GM23338 (cell line): ENCODE results near the gene NCKAP5. TPM values are rescaled to one million over a fixed set of nuclear protein-coding genes. Genes with fewer than 3 reads are reported as not detected.

Source experiments
- ATAC-seq: fragments of 200-7000 bp; cut with Tn5 transposase; 3 replicates; pipeline ENCODE4 v1.9.1; 2020
- DNase-seq: peaks from one replicate; pipeline ENCODE4 v3.0.0-alpha.2; 2015; ENCODE audit warnings: low spot score
- H2AFZ ChIP-seq: fragments of 200-600 bp; sonication (generic); 2 replicates; pipeline ENCODE4 v1.8.0; 2016; ENCODE audit warnings: antibody characterized with exemption, mild to moderate bottlenecking, moderate library complexity
- H3F3A ChIP-seq: fragments of 200-600 bp; sonication (generic); replicated peaks from 2 replicates; pipeline ENCODE4 v1.8.0; 2017; ENCODE audit warnings: antibody characterized with exemption, mixed run types, low read depth
- H3K27ac ChIP-seq: fragments of 200-600 bp; sonication (generic); 2 replicates; pipeline ENCODE4 v1.6.1; 2016; ENCODE audit warnings: low read depth
- H3K27me3 ChIP-seq: fragments of 200-600 bp; sonication (generic); 2 replicates; pipeline ENCODE4 v1.8.0; 2016; ENCODE audit warnings: mild to moderate bottlenecking, mixed run types, moderate library complexity; ENCODE audit not compliant: insufficient read depth
- H3K36me3 ChIP-seq: fragments of 200-600 bp; sonication (generic); 2 replicates; pipeline ENCODE4 v1.8.0; 2016; ENCODE audit warnings: mild to moderate bottlenecking; ENCODE audit not compliant: insufficient read depth
- H3K4me1 ChIP-seq: fragments of 200-600 bp; sonication (generic); 2 replicates; pipeline ENCODE4 v1.8.0; 2016; ENCODE audit warnings: mild to moderate bottlenecking, moderate library complexity; ENCODE audit not compliant: insufficient read depth
- H3K4me2 ChIP-seq: fragments of 200-600 bp; sonication (generic); 2 replicates; pipeline ENCODE4 v1.7.1; 2017; ENCODE audit warnings: mixed run types
- H3K4me3 ChIP-seq: fragments of 200-600 bp; sonication (generic); 2 replicates; pipeline ENCODE4 v1.6.1; 2016; ENCODE audit warnings: mixed run types
- H3K79me2 ChIP-seq: fragments of 200-600 bp; sonication (generic); replicated peaks from 2 replicates; pipeline ENCODE4 v1.8.0; 2017; ENCODE audit warnings: mild to moderate bottlenecking; ENCODE audit not compliant: insufficient read depth
- H3K9me2 ChIP-seq: fragments of 200-600 bp; sonication (generic); 2 replicates; pipeline ENCODE4 v1.8.0; 2017; ENCODE audit not compliant: insufficient read depth
- H4K20me1 ChIP-seq: fragments of 200-600 bp; sonication (generic); replicated peaks from 2 replicates; pipeline ENCODE4 v1.8.0; 2017; ENCODE audit warnings: mild to moderate bottlenecking; ENCODE audit not compliant: insufficient read depth
- H3K27ac Mint-ChIP-seq: 2 replicates; pipeline ENCODE4 v1.8.0; 2020; ENCODE audit warnings: inconsistent platforms, mild to moderate bottlenecking, moderate library complexity, mixed read lengths
- H3K27me3 Mint-ChIP-seq: 3 replicates; pipeline ENCODE4 v1.8.0; 2022; ENCODE audit warnings: low read depth, mild to moderate bottlenecking, moderate library complexity, mixed read lengths, inconsistent platforms; ENCODE audit not compliant: insufficient read depth, poor library complexity
- H3K36me3 Mint-ChIP-seq: 3 replicates; pipeline ENCODE4 v1.8.0; 2021; ENCODE audit warnings: low read depth, mild to moderate bottlenecking, inconsistent platforms, moderate library complexity, mixed read lengths
- H3K4me1 Mint-ChIP-seq: 3 replicates; pipeline ENCODE4 v1.8.0; 2020; ENCODE audit warnings: mild to moderate bottlenecking, inconsistent platforms, mixed read lengths
- H3K4me3 Mint-ChIP-seq: 3 replicates; pipeline ENCODE4 v1.8.0; 2021; ENCODE audit warnings: moderate library complexity, mild to moderate bottlenecking, inconsistent platforms, mixed read lengths
- H3K9me3 Mint-ChIP-seq: 3 replicates; pipeline ENCODE4 v1.8.0; 2020; ENCODE audit warnings: moderate library complexity, mild to moderate bottlenecking, inconsistent platforms, mixed read lengths
- CREB1 ChIP-seq: fragments of 250-450 bp; sonication (Bioruptor Pico); IDR thresholded peaks from 2 replicates; pipeline ENCODE4 v1.5.0; 2020; ENCODE audit warnings: low read depth, mild to moderate bottlenecking, moderate library complexity
- ETS1 ChIP-seq: IDR thresholded peaks from 2 replicates; pipeline ENCODE4 v1.6.1; 2016; ENCODE audit warnings: antibody characterized with exemption
- EZH2 ChIP-seq: fragments of 200-600 bp; sonication (generic); IDR thresholded peaks from one replicate; pipeline ENCODE4 v1.8.0; 2017; ENCODE audit warnings: antibody characterized with exemption, mild to moderate bottlenecking, low read depth; ENCODE audit not compliant: unreplicated experiment
- EZH2phosphoT487 ChIP-seq: fragments of 200-600 bp; sonication (generic); IDR thresholded peaks from one replicate; pipeline ENCODE4 v1.8.1; 2018; ENCODE audit warnings: antibody characterized with exemption; ENCODE audit not compliant: unreplicated experiment
- JUNB ChIP-seq: IDR thresholded peaks from one replicate; pipeline ENCODE4 v1.6.1; 2016; ENCODE audit warnings: antibody characterized with exemption; ENCODE audit not compliant: unreplicated experiment
- POLR2AphosphoS5 ChIP-seq: IDR thresholded peaks from 2 replicates; pipeline ENCODE4 v1.6.1; 2016; ENCODE audit warnings: antibody characterized with exemption, low read depth
- REST ChIP-seq: IDR thresholded peaks from one replicate; pipeline ENCODE4 v1.6.1; 2018; ENCODE audit warnings: antibody characterized with exemption; ENCODE audit not compliant: unreplicated experiment
- ZNF331 ChIP-seq: fragments of 250-450 bp; sonication (Bioruptor Pico); IDR thresholded peaks from 2 replicates; pipeline ENCODE4 v1.5.0; 2020; ENCODE audit warnings: low read depth, mild to moderate bottlenecking, moderate library complexity
- ZNF462 ChIP-seq: fragments of 250-450 bp; sonication (Bioruptor Pico); IDR thresholded peaks from 2 replicates; pipeline ENCODE4 v1.5.0; 2020; ENCODE audit warnings: mild to moderate bottlenecking, moderate library complexity
- polyA plus RNA-seq: library from polyadenylated mRNA; unstranded; fragments of >200 nt; fragmentation: Nextera tagmentation; extraction: Ambion mirVana; gene quantifications from 2 replicates; pipeline ENCODE4 v1.2.1, GENCODE V29; 2016
- total RNA-seq: library from RNA; depleted of rRNA; stranded (reverse); fragments of >200 nt; shearing (Covaris generic); gene quantifications from 2 replicates; pipeline ENCODE4 v1.2.3, GENCODE V29; 2014
- TF ChIP-seq, protein P1 (sequence below), 2 experiments: fragments of 200-600 bp in 1 of 2; sonication (generic) in 1 of 2; conservative IDR thresholded peaks; 2 replicates each; pipeline versions ENCODE4 v1.5.1 to v1.6.1; 2016 to 2017; ENCODE audit warnings: antibody characterized with exemption in 2 of 2, low read depth in 2 of 2, mild to moderate bottlenecking in 2 of 2, moderate library complexity in 1 of 2

NCKAP5 gene
- total and polyA plus RNA-seq, 2 experiments from 2014 or later = 0.34 to 0.73 TPM

DNA sequence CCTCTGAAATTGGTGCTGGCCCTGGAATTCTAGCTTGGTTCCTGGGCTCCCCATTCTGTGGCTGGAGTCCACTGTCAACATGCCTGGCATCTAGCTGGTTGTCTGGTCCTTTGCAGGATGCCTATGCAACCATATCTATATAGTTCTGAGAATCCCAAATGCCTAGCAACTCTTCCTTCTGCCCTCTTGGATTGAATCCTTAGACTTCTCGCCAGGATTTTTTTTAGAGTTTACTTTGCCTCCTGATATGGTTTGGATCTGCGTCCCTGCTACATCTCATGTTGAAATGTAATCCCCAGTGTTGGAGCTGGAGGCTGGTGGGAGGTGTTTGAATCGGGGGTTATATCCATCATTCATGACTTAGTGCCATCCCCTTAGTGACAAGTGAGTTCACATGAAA, 833.3 kb downstream of the NCKAP5 start (continued):
- TF ChIP-seq, protein P1, sequence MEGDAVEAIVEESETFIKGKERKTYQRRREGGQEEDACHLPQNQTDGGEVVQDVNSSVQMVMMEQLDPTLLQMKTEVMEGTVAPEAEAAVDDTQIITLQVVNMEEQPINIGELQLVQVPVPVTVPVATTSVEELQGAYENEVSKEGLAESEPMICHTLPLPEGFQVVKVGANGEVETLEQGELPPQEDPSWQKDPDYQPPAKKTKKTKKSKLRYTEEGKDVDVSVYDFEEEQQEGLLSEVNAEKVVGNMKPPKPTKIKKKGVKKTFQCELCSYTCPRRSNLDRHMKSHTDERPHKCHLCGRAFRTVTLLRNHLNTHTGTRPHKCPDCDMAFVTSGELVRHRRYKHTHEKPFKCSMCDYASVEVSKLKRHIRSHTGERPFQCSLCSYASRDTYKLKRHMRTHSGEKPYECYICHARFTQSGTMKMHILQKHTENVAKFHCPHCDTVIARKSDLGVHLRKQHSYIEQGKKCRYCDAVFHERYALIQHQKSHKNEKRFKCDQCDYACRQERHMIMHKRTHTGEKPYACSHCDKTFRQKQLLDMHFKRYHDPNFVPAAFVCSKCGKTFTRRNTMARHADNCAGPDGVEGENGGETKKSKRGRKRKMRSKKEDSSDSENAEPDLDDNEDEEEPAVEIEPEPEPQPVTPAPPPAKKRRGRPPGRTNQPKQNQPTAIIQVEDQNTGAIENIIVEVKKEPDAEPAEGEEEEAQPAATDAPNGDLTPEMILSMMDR (conservative IDR thresholded peaks at IDR 0.05; ENCODE audit: low read depth in 2 of 2) = no peak
- TF ChIP-seq POLR2AphosphoS5 (no peak), JUNB (no peak), EZH2phosphoT487 (no peak)

DNA sequence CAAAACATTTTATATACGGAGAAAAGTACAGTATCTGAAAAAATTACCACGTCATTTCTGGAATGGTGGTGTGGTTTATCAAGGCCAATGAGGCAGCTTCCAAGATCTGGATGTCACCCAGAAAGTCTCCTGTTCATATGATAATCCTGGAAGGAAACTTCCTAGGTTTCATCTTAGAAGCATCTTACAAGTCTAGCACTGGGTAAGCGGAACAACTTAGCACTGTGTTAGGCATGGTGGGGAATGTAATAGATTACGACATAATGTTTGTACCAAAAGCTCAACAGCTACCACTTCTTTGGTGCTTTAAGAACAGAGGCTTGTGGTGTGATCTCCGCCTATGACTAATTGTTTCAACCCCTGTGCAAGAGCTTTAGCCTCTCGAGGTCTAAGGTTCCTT, 835.2 kb downstream of the NCKAP5 start:
- DNase-seq = no peak
- H3K9me3 Mint-ChIP-seq = no peaks in the 10 kb centered on the region
- H3K27me3 Mint-ChIP-seq = no peaks in the 10 kb centered on the region
- H3K9me2 ChIP-seq = 0 out of 2 replicates have a peak, but pooled peaks cover under 1% of the 10 kb centered on the region
- H3F3A ChIP-seq = no peaks in the 10 kb centered on the region
- H3K79me2 ChIP-seq = no peaks in the 10 kb centered on the region
- H3K36me3 Mint-ChIP-seq = no peaks in the 10 kb centered on the region
- H3K4me3 Mint-ChIP-seq = no peak overlapping the region
- H3K27me3 ChIP-seq = no peaks in the 10 kb centered on the region
- no peaks in the 10 kb centered on the region for H3K36me3 ChIP-seq
- H3K4me1 ChIP-seq = no peaks in the 10 kb centered on the region
- no peak overlapping the region for H3K4me3 ChIP-seq
- no peak overlapping the region for H3K27ac Mint-ChIP-seq
- no peak overlapping the region for H3K27ac ChIP-seq
- ATAC-seq = no peak
- H4K20me1 ChIP-seq = no peaks in the 10 kb centered on the region
- no peak overlapping the region for H3K4me2 ChIP-seq
- no peaks in the 10 kb centered on the region for H3K4me1 Mint-ChIP-seq
- H2AFZ ChIP-seq = no peak overlapping the region
- TF ChIP-seq ETS1 (no peak), EZH2phosphoT487 (no peak), EZH2 (no peak), REST (no peak), CREB1 (no peak), ZNF462 (no peak), ZNF331 (CRISPR knock-in tag) (no peak), JUNB (no peak), POLR2AphosphoS5 (no peak)
- TF ChIP-seq, protein P1 (conservative IDR thresholded peaks at IDR 0.05; ENCODE audit: low read depth in 2 of 2) = no peak
